ENCODE measurements around the gene CALHM3.

DNA sequence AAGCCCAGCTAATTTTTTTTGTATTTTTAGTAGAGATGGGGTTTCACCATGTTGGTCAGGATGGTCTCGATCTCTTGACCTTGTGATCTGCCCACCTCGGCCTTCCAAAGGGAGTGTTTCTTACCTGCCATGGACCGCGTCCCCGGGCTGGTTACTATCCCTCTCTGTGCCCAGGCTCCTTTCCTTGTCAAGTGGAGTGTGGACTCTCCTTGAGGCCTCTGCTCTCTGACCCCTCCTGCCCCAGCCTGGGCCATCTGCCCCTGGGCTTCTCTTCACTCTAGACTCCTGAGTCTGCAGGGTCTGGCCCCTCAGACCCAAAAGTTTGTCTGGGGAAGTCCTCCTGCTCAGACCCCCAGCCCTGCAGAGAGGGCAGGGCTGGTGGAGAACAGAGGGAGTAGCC is 35.2 kb upstream of the CALHM3 start:
- no peak for TF ChIP-seq POLR2A (IDR thresholded peaks at IDR 0.05)
- TF ChIP-seq, protein P1, sequence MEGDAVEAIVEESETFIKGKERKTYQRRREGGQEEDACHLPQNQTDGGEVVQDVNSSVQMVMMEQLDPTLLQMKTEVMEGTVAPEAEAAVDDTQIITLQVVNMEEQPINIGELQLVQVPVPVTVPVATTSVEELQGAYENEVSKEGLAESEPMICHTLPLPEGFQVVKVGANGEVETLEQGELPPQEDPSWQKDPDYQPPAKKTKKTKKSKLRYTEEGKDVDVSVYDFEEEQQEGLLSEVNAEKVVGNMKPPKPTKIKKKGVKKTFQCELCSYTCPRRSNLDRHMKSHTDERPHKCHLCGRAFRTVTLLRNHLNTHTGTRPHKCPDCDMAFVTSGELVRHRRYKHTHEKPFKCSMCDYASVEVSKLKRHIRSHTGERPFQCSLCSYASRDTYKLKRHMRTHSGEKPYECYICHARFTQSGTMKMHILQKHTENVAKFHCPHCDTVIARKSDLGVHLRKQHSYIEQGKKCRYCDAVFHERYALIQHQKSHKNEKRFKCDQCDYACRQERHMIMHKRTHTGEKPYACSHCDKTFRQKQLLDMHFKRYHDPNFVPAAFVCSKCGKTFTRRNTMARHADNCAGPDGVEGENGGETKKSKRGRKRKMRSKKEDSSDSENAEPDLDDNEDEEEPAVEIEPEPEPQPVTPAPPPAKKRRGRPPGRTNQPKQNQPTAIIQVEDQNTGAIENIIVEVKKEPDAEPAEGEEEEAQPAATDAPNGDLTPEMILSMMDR (IDR thresholded peaks at IDR 0.05): no peak
